ENCODE results near the gene RIOK3. TPM values are rescaled to one million over a fixed set of nuclear protein-coding genes. Genes with fewer than 3 reads are reported as not detected.

RIOK3 gene
- polyA plus RNA-seq (2012; ENCODE audit: low read depth, missing spikeins), result 40.4 TPM

GRCh38 chr18:23452728-23453679, at the start of gene RIOK3:
Gene RIOK3 (plus strand): TSS chr18:23453287. CDS start chr18:23453440, 153 bp downstream.
- FAIRE-seq (peak; percentile 98), DNase-seq (ENCODE audit: insufficient read length, low spot score) (peak; percentile 88)
- peak; percentile 94 for TF ChIP-seq POLR2AphosphoS5 (IDR thresholded peaks at IDR 0.05; ENCODE audit: low read depth, low read length)
- peak; percentile 67 for TF ChIP-seq TAF1 (IDR thresholded peaks at IDR 0.05; ENCODE audit: low read depth, low read length)
- peak; percentile 51; the same call in 1 of the 2 replicates for TF ChIP-seq POU2F2 (IDR thresholded peaks at IDR 0.05; ENCODE audit: low read depth, low read length)
- no peak for TF ChIP-seq PAX5 (IDR thresholded peaks at IDR 0.05; ENCODE audit: insufficient read depth, low read length, severe bottlenecking)
- peak; percentile 92 for TF ChIP-seq POLR2A (IDR thresholded peaks at IDR 0.05; ENCODE audit: low read depth, low read length)

- no peak for TF ChIP-seq PAX5 (IDR thresholded peaks at IDR 0.05; ENCODE audit: insufficient read depth, low read length, severe bottlenecking)
- TF ChIP-seq POU2F2 (IDR thresholded peaks at IDR 0.05; ENCODE audit: low read depth, low read length), result no peak
- no peak for TF ChIP-seq SPI1 (IDR thresholded peaks at IDR 0.05; ENCODE audit: low read depth, low read length)
- TF ChIP-seq POLR2A (IDR thresholded peaks at IDR 0.05; ENCODE audit: low read depth, low read length), result no peak
- TF ChIP-seq TAF1 (IDR thresholded peaks at IDR 0.05; ENCODE audit: low read depth, low read length), result no peak
- TF ChIP-seq POLR2AphosphoS5 (IDR thresholded peaks at IDR 0.05; ENCODE audit: low read depth, low read length), result no peak
- DNase-seq (ENCODE audit: insufficient read length, low spot score) (no peak), FAIRE-seq (no peak)
These were observed 49.8 kb upstream of the RIOK3 start for GRCh38 chr18:23403310-23403709.

DNA sequence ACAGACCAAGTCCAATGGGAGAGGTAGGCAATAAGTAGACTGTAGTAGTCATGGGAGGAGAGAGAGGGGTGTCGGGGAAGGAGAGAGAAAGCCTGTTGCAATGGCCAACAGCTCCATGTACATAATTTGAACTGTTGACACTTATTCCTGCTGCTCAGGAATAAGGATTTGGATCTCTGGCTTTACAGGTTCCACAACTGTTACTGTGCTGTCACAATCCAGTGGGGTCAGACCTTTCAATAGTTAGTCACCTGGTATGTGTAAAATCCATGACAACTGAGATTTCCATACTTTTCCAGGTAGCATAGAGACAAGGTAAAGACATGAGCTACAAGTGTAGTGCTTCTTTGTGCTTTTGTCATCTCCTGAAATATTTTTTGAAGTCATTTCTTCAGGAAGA, 47.5 kb upstream of the RIOK3 start:
- DNase-seq (ENCODE audit: insufficient read length, low spot score) (no peak), FAIRE-seq (no peak)
- TF ChIP-seq POU2F2 (IDR thresholded peaks at IDR 0.05; ENCODE audit: low read depth, low read length), result no peak
- TF ChIP-seq POLR2AphosphoS5 (IDR thresholded peaks at IDR 0.05; ENCODE audit: low read depth, low read length), result no peak
- no peak for TF ChIP-seq POLR2A (IDR thresholded peaks at IDR 0.05; ENCODE audit: low read depth, low read length)
- no peak for TF ChIP-seq SPI1 (IDR thresholded peaks at IDR 0.05; ENCODE audit: low read depth, low read length)
- TF ChIP-seq PAX5 (IDR thresholded peaks at IDR 0.05; ENCODE audit: insufficient read depth, low read length, severe bottlenecking), result no peak
- no peak for TF ChIP-seq TAF1 (IDR thresholded peaks at IDR 0.05; ENCODE audit: low read depth, low read length)

DNA sequence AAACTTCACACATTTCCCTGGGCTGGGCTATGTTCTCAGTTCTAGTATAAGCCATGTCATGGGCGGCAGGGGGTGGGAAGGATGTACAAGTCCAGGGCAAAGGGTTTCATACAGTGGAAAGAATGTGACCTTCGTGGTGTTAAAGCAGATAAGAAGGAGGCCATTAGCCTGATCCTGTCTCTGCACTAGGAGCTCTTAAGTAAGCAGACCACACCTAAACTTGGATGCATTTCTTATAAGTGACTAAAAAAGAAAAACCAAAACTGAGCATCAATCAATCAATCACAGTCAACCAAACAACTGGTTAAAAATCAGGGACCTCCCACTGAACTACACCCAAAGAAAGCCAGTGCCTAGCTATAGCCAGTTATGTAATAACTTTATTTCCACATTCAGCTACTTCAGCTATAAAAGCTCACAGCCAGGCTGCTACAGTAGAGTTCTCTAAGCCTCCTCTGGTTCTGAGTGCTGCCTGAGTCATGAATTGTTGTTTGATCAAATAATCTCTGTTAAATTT, 46.8 kb upstream of the RIOK3 start:
- FAIRE-seq (no peak), DNase-seq (ENCODE audit: insufficient read length, low spot score) (no peak)
- TF ChIP-seq TAF1 (IDR thresholded peaks at IDR 0.05; ENCODE audit: low read depth, low read length) (no peak), POLR2AphosphoS5 (IDR thresholded peaks at IDR 0.05; ENCODE audit: low read depth, low read length) (no peak), POU2F2 (IDR thresholded peaks at IDR 0.05; ENCODE audit: low read depth, low read length) (no peak)

GRCh38 chr18:23412351-23412964, 40.6 kb upstream of the RIOK3 start:
- FAIRE-seq, result peak; percentile 51
- no peak for TF ChIP-seq SPI1 (IDR thresholded peaks at IDR 0.05; ENCODE audit: low read depth, low read length)
- TF ChIP-seq POLR2AphosphoS5 (IDR thresholded peaks at IDR 0.05; ENCODE audit: low read depth, low read length), result no peak
- TF ChIP-seq POLR2A (IDR thresholded peaks at IDR 0.05; ENCODE audit: low read depth, low read length), result no peak
- no peak for TF ChIP-seq PAX5 (IDR thresholded peaks at IDR 0.05; ENCODE audit: insufficient read depth, low read length, severe bottlenecking)
- no peak for TF ChIP-seq TAF1 (IDR thresholded peaks at IDR 0.05; ENCODE audit: low read depth, low read length)
- TF ChIP-seq POU2F2 (IDR thresholded peaks at IDR 0.05; ENCODE audit: low read depth, low read length), result no peak

GRCh38 chr18:23415515-23415914, 37.6 kb upstream of the RIOK3 start:
- FAIRE-seq (no peak), DNase-seq (ENCODE audit: insufficient read length, low spot score) (no peak)
- no peak for TF ChIP-seq PAX5 (IDR thresholded peaks at IDR 0.05; ENCODE audit: insufficient read depth, low read length, severe bottlenecking)
- no peak for TF ChIP-seq SPI1 (IDR thresholded peaks at IDR 0.05; ENCODE audit: low read depth, low read length)
- TF ChIP-seq TAF1 (IDR thresholded peaks at IDR 0.05; ENCODE audit: low read depth, low read length), result no peak
- TF ChIP-seq POLR2A (IDR thresholded peaks at IDR 0.05; ENCODE audit: low read depth, low read length), result no peak
- no peak for TF ChIP-seq POLR2AphosphoS5 (IDR thresholded peaks at IDR 0.05; ENCODE audit: low read depth, low read length)
- TF ChIP-seq POU2F2 (IDR thresholded peaks at IDR 0.05; ENCODE audit: low read depth, low read length), result no peak

More at GRCh38 chr18:23412351-23412964, 40.6 kb upstream of the RIOK3 start:
- DNase-seq (ENCODE audit: insufficient read length, low spot score), result no peak

- DNase-seq (ENCODE audit: insufficient read length, low spot score) (no peak), FAIRE-seq (no peak)
- TF ChIP-seq TAF1 (IDR thresholded peaks at IDR 0.05; ENCODE audit: low read depth, low read length) (no peak), POLR2AphosphoS5 (IDR thresholded peaks at IDR 0.05; ENCODE audit: low read depth, low read length) (no peak), SPI1 (IDR thresholded peaks at IDR 0.05; ENCODE audit: low read depth, low read length) (peak; percentile 33; the same call in 1 of the 2 replicates), POU2F2 (IDR thresholded peaks at IDR 0.05; ENCODE audit: low read depth, low read length) (no peak)
These were observed 36.8 kb upstream of the RIOK3 start for GRCh38 chr18:23416298-23416697.

GRCh38 chr18:23421277-23421676, 31.8 kb upstream of the RIOK3 start:
- FAIRE-seq, result no peak
- TF ChIP-seq POU2F2 (IDR thresholded peaks at IDR 0.05; ENCODE audit: low read depth, low read length), result no peak
- no peak for TF ChIP-seq PAX5 (IDR thresholded peaks at IDR 0.05; ENCODE audit: insufficient read depth, low read length, severe bottlenecking)
- TF ChIP-seq SPI1 (IDR thresholded peaks at IDR 0.05; ENCODE audit: low read depth, low read length), result no peak
- no peak for TF ChIP-seq POLR2A (IDR thresholded peaks at IDR 0.05; ENCODE audit: low read depth, low read length)
- no peak for TF ChIP-seq POLR2AphosphoS5 (IDR thresholded peaks at IDR 0.05; ENCODE audit: low read depth, low read length)
- TF ChIP-seq TAF1 (IDR thresholded peaks at IDR 0.05; ENCODE audit: low read depth, low read length), result no peak
- DNase-seq (ENCODE audit: insufficient read length, low spot score), result no peak

DNA sequence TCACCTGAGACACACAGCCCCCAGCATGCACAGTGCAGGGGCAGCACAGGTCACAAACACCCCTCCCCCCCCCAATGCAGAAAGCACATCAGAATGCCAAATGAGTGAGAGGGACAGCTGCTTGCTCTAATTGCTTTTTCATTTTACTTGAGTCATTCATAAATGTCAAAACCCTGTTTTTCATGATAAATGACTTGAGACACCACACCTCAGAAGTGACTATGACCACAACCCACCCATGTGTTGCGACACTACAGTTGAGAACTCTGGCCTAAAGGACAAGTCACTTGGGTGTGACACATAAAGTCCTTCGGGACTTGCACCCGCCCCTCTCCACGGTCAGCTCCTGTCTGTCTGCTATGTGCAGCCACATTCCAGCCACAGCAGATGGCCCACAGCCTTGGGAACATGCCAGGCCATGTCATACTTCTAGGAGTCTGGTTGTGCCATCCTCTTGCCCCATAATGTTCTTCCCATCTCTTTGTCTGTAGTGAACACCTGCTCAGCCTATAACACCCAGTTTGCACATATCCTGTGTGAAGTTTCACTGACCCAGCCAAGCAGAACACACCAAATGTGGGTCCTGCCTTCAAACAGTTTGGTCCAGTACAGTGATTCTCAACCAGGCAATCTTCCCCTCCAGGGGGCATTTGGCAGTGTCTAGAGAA, 30.2 kb upstream of the RIOK3 start:
- DNase-seq (ENCODE audit: insufficient read length, low spot score), result no peak
- peak; percentile 79 for TF ChIP-seq PAX5 (IDR thresholded peaks at IDR 0.05; ENCODE audit: insufficient read depth, low read length, severe bottlenecking)
- no peak for TF ChIP-seq POLR2AphosphoS5 (IDR thresholded peaks at IDR 0.05; ENCODE audit: low read depth, low read length)
- FAIRE-seq, result peak; percentile 94

Data from GM12891 (cell line).